ENCODE data around the gene RHBDL2.

GRCh38 chr1:38852780-38853179 lies 88.8 kb downstream of the RHBDL2 start:
- TF ChIP-seq CTCF (IDR thresholded peaks at IDR 0.05) (no peak), POLR2AphosphoS5 (IDR thresholded peaks at IDR 0.05) (no peak), POLR2A (IDR thresholded peaks at IDR 0.05) (no peak)

All from gastroesophageal sphincter (tissue), 3 donors.